Astrocyte (in vitro differentiated cells and primary cell): ENCODE results near the gene FANK1. TPM values are rescaled to one million over a fixed set of nuclear protein-coding genes. Genes with fewer than 3 reads are reported as not detected.

Source experiments
- DNase-seq: peaks from one replicate; pipeline ENCODE4 v3.0.0-alpha.2; 2010; ENCODE audit warnings: low read depth
- FAIRE-seq: peaks from 2 replicates; lab custom pipeline; 2011; peaks lifted over from hg19 to GRCh38; lab: Jason Lieb, UNC
- H2AFZ ChIP-seq: 2 replicates; pipeline ENCODE4 v1.6.0; 2012; ENCODE audit warnings: low read depth, low read length, inconsistent platforms
- H3K27ac ChIP-seq: 2 replicates; pipeline ENCODE4 v1.5.1; 2011; ENCODE audit warnings: low read depth, low read length, inconsistent platforms
- H3K27me3 ChIP-seq: 2 replicates; pipeline ENCODE4 v1.6.0; 2011; ENCODE audit warnings: low read length, inconsistent platforms; ENCODE audit not compliant: insufficient read depth
- H3K36me3 ChIP-seq: 2 replicates; pipeline ENCODE4 v1.5.1; 2011; ENCODE audit warnings: low read length, inconsistent platforms; ENCODE audit not compliant: insufficient read depth
- H3K4me1 ChIP-seq: 2 replicates; pipeline ENCODE4 v1.5.1; 2011; ENCODE audit warnings: low read length, inconsistent platforms; ENCODE audit not compliant: insufficient read depth
- H3K4me2 ChIP-seq: 2 replicates; pipeline ENCODE4 v1.6.0; 2012; ENCODE audit warnings: low read length, inconsistent platforms
- H3K4me3 ChIP-seq: 2 replicates; pipeline ENCODE4 v1.5.1; 2011; ENCODE audit warnings: low read depth, mild to moderate bottlenecking, low read length, inconsistent platforms; ENCODE audit not compliant: insufficient read depth
- H3K79me2 ChIP-seq: 2 replicates; pipeline ENCODE4 v1.6.0; 2012; ENCODE audit warnings: mild to moderate bottlenecking, low read length, inconsistent platforms; ENCODE audit not compliant: insufficient read depth
- H3K9ac ChIP-seq: 2 replicates; pipeline ENCODE4 v1.6.0; 2012; ENCODE audit warnings: mild to moderate bottlenecking, low read length, inconsistent platforms
- H3K9me3 ChIP-seq: 2 replicates; pipeline ENCODE4 v1.5.1; 2012; ENCODE audit warnings: low read depth, mild to moderate bottlenecking, low read length, inconsistent platforms; ENCODE audit not compliant: insufficient read depth
- H4K20me1 ChIP-seq: 2 replicates; pipeline ENCODE4 v1.6.0; 2012; ENCODE audit warnings: low read length, inconsistent platforms; ENCODE audit not compliant: insufficient read depth
- H3K27ac Mint-ChIP-seq: one replicate; pipeline ENCODE4 v1.8.0; 2021; ENCODE audit warnings: mild to moderate bottlenecking, mixed read lengths; ENCODE audit not compliant: unreplicated experiment
- H3K27me3 Mint-ChIP-seq: one replicate; pipeline ENCODE4 v1.8.0; 2021; ENCODE audit warnings: low read depth, mixed read lengths; ENCODE audit not compliant: unreplicated experiment
- H3K36me3 Mint-ChIP-seq: one replicate; pipeline ENCODE4 v1.8.0; 2021; ENCODE audit warnings: low read depth, mixed read lengths; ENCODE audit not compliant: unreplicated experiment
- H3K4me1 Mint-ChIP-seq: one replicate; pipeline ENCODE4 v1.8.0; 2021; ENCODE audit warnings: low read depth, mixed read lengths; ENCODE audit not compliant: unreplicated experiment
- H3K4me3 Mint-ChIP-seq: one replicate; pipeline ENCODE4 v1.8.0; 2021; ENCODE audit warnings: mild to moderate bottlenecking, moderate library complexity, mixed read lengths; ENCODE audit not compliant: unreplicated experiment
- H3K9me3 Mint-ChIP-seq: one replicate; pipeline ENCODE4 v1.8.0; 2021; ENCODE audit warnings: mild to moderate bottlenecking, mixed read lengths; ENCODE audit not compliant: unreplicated experiment
- EZH2 ChIP-seq: IDR thresholded peaks from 2 replicates; pipeline ENCODE4 v1.6.1; 2012; ENCODE audit warnings: mild to moderate bottlenecking, low read length, inconsistent platforms; ENCODE audit not compliant: insufficient read depth
- total RNA-seq: library from RNA; stranded (reverse); gene quantifications from 2 replicates; pipeline ENCODE4 v1.2.1, GENCODE V29; 2021
- TF ChIP-seq, protein P1 (sequence below): IDR thresholded peaks from 2 replicates; pipeline ENCODE4 v1.5.1; 2011; ENCODE audit warnings: low read depth, mild to moderate bottlenecking, inconsistent platforms, low read length, moderate library complexity; ENCODE audit not compliant: insufficient read depth

FANK1 gene
- total RNA-seq, 1 donor from 2014 or later = 9.7 TPM

DNA sequence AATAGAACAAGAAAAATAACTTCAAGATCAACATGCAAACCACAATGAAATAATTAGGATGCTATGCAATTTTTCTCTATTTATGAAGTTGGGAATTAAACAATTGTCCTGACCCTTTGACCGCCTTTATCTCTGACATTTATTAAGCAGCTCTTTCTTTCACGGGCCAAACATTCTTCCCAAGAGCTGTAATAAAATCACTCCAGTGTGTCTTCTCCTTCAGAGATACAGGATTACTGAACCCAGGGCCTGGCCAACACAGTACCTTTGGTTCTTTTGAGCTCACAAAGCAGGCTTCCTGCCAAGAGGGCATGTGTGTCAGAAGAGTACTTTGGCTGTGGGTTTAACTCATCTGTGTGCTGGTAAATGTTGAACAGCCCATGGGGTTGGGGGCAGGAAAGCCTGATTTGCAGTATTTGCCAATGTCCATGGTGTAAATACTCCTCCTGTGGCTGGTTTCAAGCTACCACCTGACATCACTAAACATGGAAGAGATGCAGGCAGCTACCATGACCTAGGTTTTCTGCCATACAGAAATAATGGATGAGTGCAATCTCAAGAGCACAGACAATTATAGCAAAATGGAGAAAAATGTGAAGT lies 121.7 kb downstream of the FANK1 start:
- Histone ChIP-seq H3K4me1 (peaks cover 24% of the 10 kb centered on the region), H2AFZ (no peak overlapping the region), H3K79me2 (no peaks in the 10 kb centered on the region), H3K9ac (no peak overlapping the region), H3K4me3 (no peak overlapping the region), H3K27ac (peak overlapping the region; percentile 43), H3K9me3 (no peaks in the 10 kb centered on the region), H3K4me2 (no peak overlapping the region), H4K20me1 (no peaks in the 10 kb centered on the region), H3K27me3 (no peaks in the 10 kb centered on the region), H3K36me3 (peaks cover 41% of the 10 kb centered on the region)
- no peak overlapping the region for H3K27ac Mint-ChIP-seq
- H3K36me3 Mint-ChIP-seq = peaks cover 44% of the 10 kb centered on the region
- FAIRE-seq = no peak
- peaks cover 10% of the 10 kb centered on the region for H3K9me3 Mint-ChIP-seq
- H3K4me1 Mint-ChIP-seq = peaks cover 33% of the 10 kb centered on the region
- H3K27me3 Mint-ChIP-seq = no peaks in the 10 kb centered on the region
- DNase-seq = peak; percentile 93
- H3K4me3 Mint-ChIP-seq = no peak overlapping the region
- TF ChIP-seq, protein P1, sequence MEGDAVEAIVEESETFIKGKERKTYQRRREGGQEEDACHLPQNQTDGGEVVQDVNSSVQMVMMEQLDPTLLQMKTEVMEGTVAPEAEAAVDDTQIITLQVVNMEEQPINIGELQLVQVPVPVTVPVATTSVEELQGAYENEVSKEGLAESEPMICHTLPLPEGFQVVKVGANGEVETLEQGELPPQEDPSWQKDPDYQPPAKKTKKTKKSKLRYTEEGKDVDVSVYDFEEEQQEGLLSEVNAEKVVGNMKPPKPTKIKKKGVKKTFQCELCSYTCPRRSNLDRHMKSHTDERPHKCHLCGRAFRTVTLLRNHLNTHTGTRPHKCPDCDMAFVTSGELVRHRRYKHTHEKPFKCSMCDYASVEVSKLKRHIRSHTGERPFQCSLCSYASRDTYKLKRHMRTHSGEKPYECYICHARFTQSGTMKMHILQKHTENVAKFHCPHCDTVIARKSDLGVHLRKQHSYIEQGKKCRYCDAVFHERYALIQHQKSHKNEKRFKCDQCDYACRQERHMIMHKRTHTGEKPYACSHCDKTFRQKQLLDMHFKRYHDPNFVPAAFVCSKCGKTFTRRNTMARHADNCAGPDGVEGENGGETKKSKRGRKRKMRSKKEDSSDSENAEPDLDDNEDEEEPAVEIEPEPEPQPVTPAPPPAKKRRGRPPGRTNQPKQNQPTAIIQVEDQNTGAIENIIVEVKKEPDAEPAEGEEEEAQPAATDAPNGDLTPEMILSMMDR = no peak
- TF ChIP-seq EZH2 = no peak

GRCh38 chr10:126021833-126022500 lies 125.6 kb downstream of the FANK1 start:
- FAIRE-seq (no peak), DNase-seq (no peak)
- Mint-ChIP-seq H3K4me1 (peaks cover 2% of the 10 kb centered on the region), H3K4me3 (no peak overlapping the region), H3K9me3 (peaks cover 15% of the 10 kb centered on the region), H3K27me3 (no peaks in the 10 kb centered on the region), H3K27ac (no peak overlapping the region), H3K36me3 (peaks cover 51% of the 10 kb centered on the region)
- H3K9me3 ChIP-seq = no peaks in the 10 kb centered on the region
- peaks cover 5% of the 10 kb centered on the region for H3K4me1 ChIP-seq
- H3K4me3 ChIP-seq = no peak overlapping the region
- no peak overlapping the region for H3K27ac ChIP-seq
- no peak overlapping the region for H2AFZ ChIP-seq
- no peaks in the 10 kb centered on the region for H3K79me2 ChIP-seq
- H4K20me1 ChIP-seq = no peaks in the 10 kb centered on the region
- no peak overlapping the region for H3K4me2 ChIP-seq
- no peaks in the 10 kb centered on the region for H3K27me3 ChIP-seq
- TF ChIP-seq EZH2 = no peak
- TF ChIP-seq, protein P1 = no peak
- H3K9ac ChIP-seq = no peak overlapping the region
- H3K36me3 ChIP-seq = peaks cover 34% of the 10 kb centered on the region

- Histone ChIP-seq H4K20me1 (no peaks in the 10 kb centered on the region), H3K9me3 (no peaks in the 10 kb centered on the region), H3K4me2 (no peak overlapping the region), H3K79me2 (no peaks in the 10 kb centered on the region), H3K4me3 (no peak overlapping the region), H3K9ac (no peak overlapping the region), H3K27ac (no peak overlapping the region), H3K36me3 (peaks cover 30% of the 10 kb centered on the region), H3K4me1 (peaks cover 5% of the 10 kb centered on the region), H2AFZ (no peak overlapping the region), H3K27me3 (no peaks in the 10 kb centered on the region)
- Mint-ChIP-seq H3K9me3 (peaks cover 17% of the 10 kb centered on the region), H3K4me3 (no peak overlapping the region), H3K27ac (no peak overlapping the region), H3K27me3 (no peaks in the 10 kb centered on the region), H3K4me1 (no peaks in the 10 kb centered on the region), H3K36me3 (peaks cover 49% of the 10 kb centered on the region)
- DNase-seq (no peak), FAIRE-seq (no peak)
- TF ChIP-seq, protein P1 = no peak
- no peak for TF ChIP-seq EZH2
These were observed 126.5 kb downstream of the FANK1 start for GRCh38 chr10:126022841-126023240.
